Pericardium fibroblast (primary cell): ENCODE results near the gene TAS2R7. TPM values are rescaled to one million over a fixed set of nuclear protein-coding genes. Genes with fewer than 3 reads are reported as not detected.

Experiments
- total RNA-seq: library from RNA; depleted of rRNA; stranded (reverse); fragments of >200 nt; gene quantifications from 2 replicates; pipeline ENCODE4 v1.2.3, GENCODE V29; 2015

The TAS2R7 gene, protein sequence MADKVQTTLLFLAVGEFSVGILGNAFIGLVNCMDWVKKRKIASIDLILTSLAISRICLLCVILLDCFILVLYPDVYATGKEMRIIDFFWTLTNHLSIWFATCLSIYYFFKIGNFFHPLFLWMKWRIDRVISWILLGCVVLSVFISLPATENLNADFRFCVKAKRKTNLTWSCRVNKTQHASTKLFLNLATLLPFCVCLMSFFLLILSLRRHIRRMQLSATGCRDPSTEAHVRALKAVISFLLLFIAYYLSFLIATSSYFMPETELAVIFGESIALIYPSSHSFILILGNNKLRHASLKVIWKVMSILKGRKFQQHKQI
- total RNA-seq: not detected in 2 replicates

DNA sequence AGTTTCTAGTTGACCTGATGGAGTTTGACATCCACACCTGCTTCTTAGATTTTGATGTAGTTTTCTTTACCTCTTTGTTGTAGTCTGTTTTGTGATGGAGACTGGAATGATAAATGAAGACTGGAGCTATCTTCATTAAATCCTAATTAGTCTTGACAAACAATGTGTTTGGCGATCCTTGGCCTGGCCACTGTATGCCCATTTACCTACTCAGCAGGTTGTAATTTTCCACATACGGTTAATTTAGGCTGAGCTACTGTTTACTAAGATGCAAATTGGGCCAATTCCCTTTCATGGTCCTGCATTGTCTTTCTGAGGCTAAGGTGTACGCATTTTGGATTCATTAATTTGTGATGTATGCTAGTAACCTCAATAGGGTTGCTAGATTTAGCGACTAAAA is at the start of gene TAS2R7:
Gene TAS2R7, minus strand, starts transcription at position 41 of the 400 bp plus-strand sequence. CDS start 57 bp downstream, outside the sequence.

DNA sequence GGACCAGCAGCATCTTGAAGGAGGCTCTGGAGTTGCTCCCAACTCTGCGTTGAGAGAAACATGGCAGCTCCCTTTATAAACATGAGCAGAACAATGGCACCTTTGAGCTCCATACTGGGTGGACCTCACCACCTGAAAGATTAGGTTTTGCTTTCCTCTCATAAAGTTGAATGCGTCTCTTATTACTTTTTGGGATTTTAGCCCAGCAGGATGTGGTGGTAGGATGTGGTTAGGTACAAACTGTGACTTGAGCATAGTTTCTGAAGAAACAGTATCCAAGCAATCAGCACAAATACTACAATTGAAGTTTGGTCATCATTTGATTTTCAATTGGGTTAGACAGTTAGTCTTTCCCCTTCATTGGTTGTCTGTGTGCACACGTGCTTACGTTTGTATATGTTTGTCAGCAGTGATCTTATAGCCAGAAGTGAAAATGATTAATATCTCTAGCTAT is 47.0 kb upstream of the TAS2R7 start, which contains the start of gene PRR4:
Gene PRR4, minus strand, starts transcription at position 51 of the 454 bp plus-strand sequence. Its CDS starts 38 bp downstream, at position 13.

DNA sequence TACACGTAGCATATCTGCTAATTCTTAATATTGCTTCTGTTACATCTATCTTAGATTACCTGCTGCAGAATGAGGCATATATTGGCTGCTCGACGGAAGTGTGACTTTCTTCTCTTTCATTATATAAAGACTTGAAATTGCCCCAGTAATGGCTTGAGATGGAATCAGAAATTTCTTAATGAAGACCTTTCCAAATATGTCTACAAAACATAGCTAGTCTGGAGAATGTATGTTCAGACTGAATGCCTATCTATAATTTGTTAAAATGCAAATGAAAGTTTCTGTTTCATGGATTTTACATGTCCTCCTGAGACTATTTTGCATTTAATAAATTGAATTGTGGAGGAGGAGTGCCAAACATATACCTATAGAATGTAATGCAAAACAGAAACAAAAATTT is 23.8 kb upstream of the TAS2R7 start, which contains the start of gene TAS2R10:
Gene TAS2R10, minus strand, starts transcription at position 101 of the 400 bp plus-strand sequence. Its CDS starts 89 bp downstream, at position 12.

DNA sequence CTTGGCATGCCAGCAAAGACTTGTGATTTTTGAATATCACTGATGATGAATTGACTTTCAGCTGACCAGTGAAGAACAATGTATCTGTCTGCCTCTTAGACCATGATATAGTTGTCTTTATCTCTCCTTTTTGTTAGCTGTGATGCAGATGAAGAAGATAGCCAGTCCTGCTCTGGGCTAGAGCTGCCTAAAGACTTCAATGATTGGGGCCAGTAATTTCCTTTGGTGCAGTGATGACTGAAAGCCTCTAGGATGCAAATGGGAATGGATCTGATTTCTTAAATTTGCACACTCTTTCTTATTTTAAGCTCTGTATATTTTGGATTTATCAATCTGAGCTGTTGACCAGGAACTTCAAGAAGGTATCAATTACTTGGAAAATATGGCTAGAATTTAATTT is 7.6 kb upstream of the TAS2R7 start, which contains the start of gene TAS2R9:
Gene TAS2R9, minus strand, starts transcription at position 101 of the 400 bp plus-strand sequence. Its CDS starts 93 bp downstream, at position 8.

DNA sequence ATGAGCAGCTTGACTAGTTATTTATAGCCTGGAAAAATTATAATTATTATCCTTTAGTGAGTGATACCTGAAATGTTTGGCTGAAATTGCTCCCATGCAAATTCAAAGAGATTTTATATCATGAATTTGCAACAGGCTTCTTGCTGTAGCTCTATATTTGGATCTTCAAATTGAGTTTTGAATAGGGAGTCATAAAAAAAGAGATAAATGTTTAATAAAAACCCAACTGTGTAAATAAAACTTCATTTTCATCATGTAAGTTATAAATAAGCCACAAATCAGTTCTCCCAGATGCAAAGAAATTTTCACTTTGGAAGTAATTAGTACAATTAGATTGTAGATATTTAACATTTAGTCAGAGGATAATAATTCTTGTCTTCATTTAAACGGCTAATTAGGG is 4.8 kb upstream of the TAS2R7 start, which contains the start of gene TAS2R8:
Gene TAS2R8, minus strand, starts transcription at position 101 of the 400 bp plus-strand sequence. CDS start 306 bp downstream, outside the sequence.

Other genes with a start within 250 kb of the TAS2R7 start
- gene MAGOHB, start 189.0 kb downstream of the TAS2R7 start, total RNA-seq: 10.0 and 28.9 TPM in 2 replicates
- gene STYK1, start 128.6 kb downstream of the TAS2R7 start, total RNA-seq: 0.26 TPM in 1 of 2 replicates, not detected in the other
- gene YBX3, start 79.3 kb downstream of the TAS2R7 start, total RNA-seq: 218 and 242 TPM in 2 replicates
- gene TAS2R8, start 4.7 kb upstream of the TAS2R7 start, total RNA-seq: not detected in 2 replicates
- not detected in 2 replicates for gene TAS2R9, start 7.5 kb upstream of the TAS2R7 start, total RNA-seq
- 0.26 TPM in 1 of 2 replicates, not detected in the other for gene TAS2R10, start 23.7 kb upstream of the TAS2R7 start, total RNA-seq
- gene PRR4, start 46.8 kb upstream of the TAS2R7 start, total RNA-seq: not detected in 2 replicates
- 2.6 and 4.1 TPM in 2 replicates for gene PRH1, start 81.6 kb upstream of the TAS2R7 start, total RNA-seq
- not detected in 2 replicates for gene TAS2R13, start 106.9 kb upstream of the TAS2R7 start, total RNA-seq
- gene PRH2, start 126.6 kb upstream of the TAS2R7 start, total RNA-seq: 2.3 TPM in 1 of 2 replicates, not detected in the other
- 2.1 and 6.3 TPM in 2 replicates for gene TAS2R14, start 136.6 kb upstream of the TAS2R7 start, total RNA-seq
- 0.43 TPM in 1 of 2 replicates, not detected in the other for gene TAS2R50, start 184.3 kb upstream of the TAS2R7 start, total RNA-seq
- gene TAS2R20, start 195.7 kb upstream of the TAS2R7 start, total RNA-seq: 0.68 and 0.93 TPM in 2 replicates
- 0.17 and 0.35 TPM in 2 replicates for gene TAS2R19, start 220.0 kb upstream of the TAS2R7 start, total RNA-seq
- 0.35 TPM in 1 of 2 replicates, not detected in the other for gene TAS2R31, start 228.8 kb upstream of the TAS2R7 start, total RNA-seq